C4-2B (cell line): ENCODE measurements around the gene COASY.
A peak's percentile ranks its signal among the peaks of the same experiment; 100 is the strongest.

ENCODE experiments used
- H3K27ac ChIP-seq: fragments of 450-650 bp; 2 replicates; pipeline ENCODE4 v1.5.1; 2017
- ZFX ChIP-seq: fragments of 450-650 bp; IDR thresholded peaks from 2 replicates; pipeline ENCODE4 v1.6.1; 2017
- TF ChIP-seq, protein P1 (sequence below): fragments of 450-650 bp; conservative IDR thresholded peaks from 2 replicates; pipeline ENCODE4 v1.5.1; 2017; ENCODE audit warnings: mild to moderate bottlenecking

Gene COASY

DNA sequence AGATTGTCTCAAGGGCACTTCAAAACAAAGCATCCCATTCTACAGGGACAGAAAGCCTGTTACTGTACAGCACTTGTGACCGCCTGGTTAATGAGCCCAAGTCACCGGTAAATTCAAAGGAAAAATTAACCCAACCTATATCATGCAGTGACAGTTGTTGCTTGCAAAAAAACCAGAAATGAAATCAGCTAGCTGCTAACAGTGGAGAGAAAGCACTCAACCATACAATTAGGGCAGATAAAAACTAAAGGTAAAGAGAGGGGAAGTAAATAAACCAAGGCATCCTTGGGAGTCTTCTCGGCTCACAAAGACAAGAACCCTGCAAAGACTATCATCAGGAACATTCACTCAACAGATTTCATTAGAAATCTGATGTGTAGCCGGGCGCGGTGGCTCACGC lies 41.4 kb downstream of the COASY start:
- H3K27ac ChIP-seq = no peak overlapping the region
- TF ChIP-seq, protein P1, sequence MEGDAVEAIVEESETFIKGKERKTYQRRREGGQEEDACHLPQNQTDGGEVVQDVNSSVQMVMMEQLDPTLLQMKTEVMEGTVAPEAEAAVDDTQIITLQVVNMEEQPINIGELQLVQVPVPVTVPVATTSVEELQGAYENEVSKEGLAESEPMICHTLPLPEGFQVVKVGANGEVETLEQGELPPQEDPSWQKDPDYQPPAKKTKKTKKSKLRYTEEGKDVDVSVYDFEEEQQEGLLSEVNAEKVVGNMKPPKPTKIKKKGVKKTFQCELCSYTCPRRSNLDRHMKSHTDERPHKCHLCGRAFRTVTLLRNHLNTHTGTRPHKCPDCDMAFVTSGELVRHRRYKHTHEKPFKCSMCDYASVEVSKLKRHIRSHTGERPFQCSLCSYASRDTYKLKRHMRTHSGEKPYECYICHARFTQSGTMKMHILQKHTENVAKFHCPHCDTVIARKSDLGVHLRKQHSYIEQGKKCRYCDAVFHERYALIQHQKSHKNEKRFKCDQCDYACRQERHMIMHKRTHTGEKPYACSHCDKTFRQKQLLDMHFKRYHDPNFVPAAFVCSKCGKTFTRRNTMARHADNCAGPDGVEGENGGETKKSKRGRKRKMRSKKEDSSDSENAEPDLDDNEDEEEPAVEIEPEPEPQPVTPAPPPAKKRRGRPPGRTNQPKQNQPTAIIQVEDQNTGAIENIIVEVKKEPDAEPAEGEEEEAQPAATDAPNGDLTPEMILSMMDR = no peak
- TF ChIP-seq ZFX = no peak

DNA sequence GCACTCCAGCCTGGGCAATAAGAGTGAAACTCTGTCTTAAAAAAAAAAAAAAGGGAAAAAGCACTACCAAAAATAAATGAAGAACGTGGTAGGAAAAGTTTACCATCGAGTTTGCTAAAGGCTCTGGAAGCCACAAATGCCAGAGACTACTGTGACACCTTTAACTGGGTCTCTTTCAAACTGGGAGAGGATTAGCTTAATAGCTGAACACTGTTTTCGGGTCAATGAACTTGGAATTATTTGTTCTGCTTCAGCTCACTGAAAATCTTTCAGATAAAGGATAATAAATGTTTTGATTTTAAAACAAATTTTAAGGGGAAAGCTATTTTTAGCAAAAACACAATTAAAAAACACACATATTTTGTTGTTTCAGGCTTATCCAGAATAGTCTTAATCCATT lies 45.8 kb downstream of the COASY start:
- TF ChIP-seq, protein P1 = no peak
- TF ChIP-seq ZFX = no peak
- H3K27ac ChIP-seq = no peak overlapping the region

DNA sequence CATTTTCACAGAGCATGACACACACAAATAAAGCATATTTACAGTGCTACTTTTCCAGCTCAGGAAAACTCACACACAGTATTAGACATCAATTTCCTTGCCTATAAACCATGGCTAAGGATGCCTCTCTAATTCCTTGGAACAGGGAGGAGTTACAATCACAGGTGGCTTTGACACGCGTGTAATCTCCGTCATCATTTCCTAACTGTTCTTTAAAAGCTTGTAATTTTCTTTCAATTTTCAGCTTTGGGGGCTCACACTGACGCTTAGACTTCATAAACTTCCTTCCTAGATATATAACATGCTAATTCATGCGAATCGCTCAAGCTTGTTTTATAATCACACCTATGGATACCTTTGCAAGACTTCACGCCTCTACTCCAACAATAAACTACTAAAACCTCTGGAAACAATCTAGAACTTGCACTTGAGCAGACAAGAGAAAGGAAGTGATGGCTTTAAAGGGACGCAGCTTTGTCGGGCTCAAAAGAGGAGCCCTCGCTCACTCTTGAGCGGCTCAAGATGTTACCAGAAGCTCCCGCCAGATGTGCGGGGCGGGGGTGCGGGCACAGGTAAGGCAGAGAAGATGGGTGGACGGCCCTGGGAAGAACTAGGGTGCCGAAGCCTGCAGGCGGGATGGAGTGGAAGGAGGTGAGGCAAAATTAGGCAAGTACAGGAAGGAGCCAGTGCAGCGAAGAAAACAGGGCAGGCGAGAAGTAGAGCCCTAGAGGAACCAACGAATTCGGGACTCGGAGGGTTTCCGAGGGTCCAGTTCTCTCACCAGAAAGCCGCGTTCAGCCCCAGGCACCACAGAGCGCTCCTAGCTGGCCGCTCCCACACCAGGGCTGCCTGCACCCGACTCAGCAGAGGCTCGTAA lies 46.6 kb downstream of the COASY start:
- peak overlapping the region; percentile 95 for H3K27ac ChIP-seq
- TF ChIP-seq, protein P1 = no peak
- TF ChIP-seq ZFX = no peak

DNA sequence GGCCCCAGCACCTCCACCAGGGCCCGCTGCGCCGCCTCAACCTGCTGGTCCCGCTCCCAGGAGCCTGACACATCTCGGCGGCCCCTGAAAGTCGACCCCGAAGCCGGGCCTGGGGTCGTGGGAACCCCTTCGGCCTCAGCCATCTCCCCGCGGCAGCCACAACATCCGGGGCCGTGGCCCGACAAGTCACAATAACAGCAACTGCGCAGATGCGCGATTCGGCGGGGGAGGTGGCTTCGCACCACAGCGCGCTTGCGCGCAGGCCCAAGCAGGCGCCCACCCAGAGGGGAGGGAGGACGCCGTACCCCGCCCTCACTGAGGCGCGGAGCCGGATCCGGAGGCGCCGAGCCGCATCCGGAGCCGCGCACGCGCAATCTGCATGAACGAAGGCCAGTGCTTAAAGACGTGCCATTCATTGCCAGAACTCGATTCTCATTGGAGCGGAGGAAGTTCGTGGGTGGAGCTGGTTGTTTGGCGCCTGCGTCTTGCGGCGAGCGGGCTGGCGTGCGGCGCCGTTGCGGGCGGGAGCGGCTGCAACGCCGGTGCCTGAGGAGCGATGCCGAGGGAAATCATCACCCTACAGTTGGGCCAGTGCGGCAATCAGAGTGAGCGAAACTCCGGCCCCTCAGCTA lies 47.4 kb downstream of the COASY start, which contains the start of the genes RETREG3 and TUBG1:
Gene RETREG3, minus strand, starts transcription at position 193 of the 632 bp plus-strand sequence. Its CDS starts 50 bp downstream, at position 143.
Gene TUBG1, plus strand, starts transcription at position 502 of the 632 bp plus-strand sequence. Its CDS starts 55 bp downstream, at position 557.
- TF ChIP-seq, protein P1 = no peak; the same call in 1 of the 2 replicates
- peak; percentile 64; the same call in 1 of the 2 replicates for TF ChIP-seq ZFX
- H3K27ac ChIP-seq = peak within 1 kb of the TSS; percentile 95

DNA sequence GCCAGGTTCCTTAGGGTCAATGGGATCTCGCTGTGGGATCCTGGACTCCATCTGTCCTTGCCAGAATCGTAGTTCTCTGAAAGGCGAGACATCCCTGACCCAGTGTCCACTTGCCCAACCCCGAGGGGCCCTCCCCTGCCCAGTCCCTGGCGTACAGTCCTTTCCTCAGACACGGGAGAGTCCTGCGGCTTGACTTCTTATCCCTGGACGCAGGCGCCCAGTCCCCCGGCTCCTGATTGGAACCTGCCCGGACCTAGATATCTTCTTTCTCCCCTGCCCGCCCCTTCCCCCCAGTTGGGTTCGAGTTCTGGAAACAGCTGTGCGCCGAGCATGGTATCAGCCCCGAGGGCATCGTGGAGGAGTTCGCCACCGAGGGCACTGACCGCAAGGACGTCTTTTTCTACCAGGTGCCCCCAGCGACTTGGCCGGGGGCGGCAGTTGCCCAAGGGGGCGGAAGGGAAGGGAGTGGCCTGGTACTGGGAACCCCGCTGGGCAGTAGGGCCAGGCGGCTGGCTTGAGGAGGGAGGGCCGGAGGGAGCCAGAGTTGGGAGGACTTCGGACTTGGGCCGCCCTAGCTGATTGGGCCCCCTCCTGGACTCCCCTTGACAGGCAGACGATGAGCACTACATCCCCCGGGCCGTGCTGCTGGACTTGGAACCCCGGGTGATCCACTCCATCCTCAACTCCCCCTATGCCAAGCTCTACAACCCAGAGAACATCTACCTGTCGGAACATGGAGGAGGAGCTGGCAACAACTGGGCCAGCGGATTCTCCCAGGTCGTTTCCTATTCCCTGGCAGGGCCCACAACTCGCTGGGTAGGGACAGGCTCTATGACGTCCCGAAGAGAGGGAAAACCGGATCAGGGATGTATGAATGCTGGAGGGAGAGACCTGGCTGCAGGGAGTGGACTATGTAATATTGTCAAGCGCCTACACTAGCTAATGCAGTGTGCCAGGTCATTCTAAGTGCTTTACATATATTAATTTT lies 48.2 kb downstream of the COASY start:
- peak overlapping the region; percentile 95 for H3K27ac ChIP-seq

DNA sequence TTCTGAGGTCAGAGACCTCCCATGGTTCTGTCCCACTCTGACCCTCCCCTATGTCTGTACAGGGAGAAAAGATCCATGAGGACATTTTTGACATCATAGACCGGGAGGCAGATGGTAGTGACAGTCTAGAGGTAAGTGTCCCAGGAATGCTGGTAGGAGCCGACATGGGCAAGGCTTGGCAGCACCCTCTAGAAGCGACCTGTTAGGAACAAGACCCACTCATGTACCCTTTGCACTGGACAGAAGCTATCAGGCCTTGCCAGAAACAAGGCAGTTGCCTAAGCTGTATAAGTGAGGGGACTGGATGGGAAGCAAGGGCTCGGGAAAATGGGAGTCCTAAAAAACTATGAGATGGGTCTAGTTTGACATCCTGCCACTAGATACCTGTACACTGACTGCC lies 50.1 kb downstream of the COASY start:
- no peak for TF ChIP-seq ZFX
- TF ChIP-seq, protein P1 = no peak
- H3K27ac ChIP-seq = no peak overlapping the region

DNA sequence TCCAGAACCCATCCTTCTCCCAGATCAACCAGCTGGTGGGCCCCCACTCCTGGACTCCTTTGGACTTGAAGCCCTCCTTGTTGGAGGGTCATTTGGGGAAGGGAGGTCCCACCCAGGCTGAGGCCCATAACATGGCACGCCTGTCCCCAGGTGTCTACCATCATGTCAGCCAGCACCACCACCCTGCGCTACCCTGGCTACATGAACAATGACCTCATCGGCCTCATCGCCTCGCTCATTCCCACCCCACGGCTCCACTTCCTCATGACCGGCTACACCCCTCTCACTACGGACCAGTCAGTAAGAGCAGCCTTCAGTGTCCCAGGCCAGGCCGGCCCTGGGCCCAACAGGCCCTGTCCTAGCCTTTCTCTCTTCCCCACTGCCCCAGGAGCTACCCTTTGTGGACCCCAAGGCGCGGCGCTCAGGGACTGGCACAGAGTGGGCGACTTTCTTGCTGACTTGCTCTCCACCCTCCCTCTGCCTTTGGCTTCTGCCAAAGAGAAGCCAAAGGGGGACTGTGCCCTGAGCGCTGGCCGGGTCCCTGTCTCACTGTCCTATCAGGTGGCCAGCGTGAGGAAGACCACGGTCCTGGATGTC lies 51.8 kb downstream of the COASY start:
- TF ChIP-seq, protein P1 = no peak
- H3K27ac ChIP-seq = no peak overlapping the region
